ENCODE measurements around the gene HSPA4. TPM values are rescaled to one million over a fixed set of nuclear protein-coding genes. Genes with fewer than 3 reads are reported as not detected.
A peak's percentile ranks its signal among the peaks of the same experiment; 100 is the strongest.

Gene HSPA4
- total and polyA plus RNA-seq, 2 of the 13 experiments (the other 11 are each of a cell fraction or from before 2014, with no cell fraction given), result 36.6 to 231 TPM

GRCh38 chr5:133049726-133050048, 2.1 kb upstream of the HSPA4 start (continued):
- TF ChIP-seq ZNF609 (CRISPR knock-in tag; IDR thresholded peaks at IDR 0.05; ENCODE audit: borderline replicate concordance), result peak; percentile 88
- TF ChIP-seq ARID3A (IDR thresholded peaks at IDR 0.05; ENCODE audit: low read depth, low read length), result peak; percentile 96
- no peak for TF ChIP-seq ZNF256 (CRISPR knock-in tag; conservative IDR thresholded peaks at IDR 0.05)
- TF ChIP-seq MYPOP (CRISPR knock-in tag; IDR thresholded peaks at IDR 0.05), result no peak
- TF ChIP-seq RFX3 (CRISPR knock-in tag; IDR thresholded peaks at IDR 0.05), result no peak
- peak; percentile 88 for TF ChIP-seq ZNF335 (CRISPR knock-in tag; IDR thresholded peaks at IDR 0.05)
- peak; percentile 91 for TF ChIP-seq NCOA2 (CRISPR knock-in tag; IDR thresholded peaks at IDR 0.05)
- peak; percentile 82 for TF ChIP-seq CREM (IDR thresholded peaks at IDR 0.05)
- no peak for TF ChIP-seq CREM (CRISPR knock-in tag; IDR thresholded peaks at IDR 0.05)
- no peak for TF ChIP-seq ZNF784 (CRISPR knock-in tag; IDR thresholded peaks at IDR 0.05; ENCODE audit: borderline replicate concordance)
- no peak; the same call in 1 of the 2 replicates for TF ChIP-seq NKX3-1 (CRISPR knock-in tag; IDR thresholded peaks at IDR 0.05)
- no peak for TF ChIP-seq ZNF124 (CRISPR knock-in tag; IDR thresholded peaks at IDR 0.05)
- no peak for TF ChIP-seq NFKBIZ (CRISPR knock-in tag; IDR thresholded peaks at IDR 0.05)
- peak; percentile 78 for TF ChIP-seq RCOR2 (CRISPR knock-in tag; IDR thresholded peaks at IDR 0.05)
- no peak for TF ChIP-seq ZNF10 (CRISPR knock-in tag; IDR thresholded peaks at IDR 0.05; ENCODE audit: borderline replicate concordance, low read depth)
- peak; percentile 62; the same call in 1 of the 2 replicates for TF ChIP-seq ZMYM4 (CRISPR knock-in tag; IDR thresholded peaks at IDR 0.05)
- TF ChIP-seq HES4 (CRISPR knock-in tag; IDR thresholded peaks at IDR 0.05; ENCODE audit: borderline replicate concordance), result no peak
- no peak for TF ChIP-seq POLR2AphosphoS2 (IDR thresholded peaks at IDR 0.05; ENCODE audit: low read depth, low read length)
- no peak for TF ChIP-seq SP140L (CRISPR knock-in tag; IDR thresholded peaks at IDR 0.05; ENCODE audit: borderline replicate concordance)
- peak; percentile 49; the same call in 1 of the 2 replicates for TF ChIP-seq SP5 (CRISPR knock-in tag; IDR thresholded peaks at IDR 0.05; ENCODE audit: borderline replicate concordance, low read depth)
- TF ChIP-seq HBP1 (CRISPR knock-in tag; IDR thresholded peaks at IDR 0.05; ENCODE audit: low read depth), result no peak
- no peak for TF ChIP-seq MBNL3 (CRISPR knock-in tag; conservative IDR thresholded peaks at IDR 0.05)
- peak; percentile 20; the same call in 1 of the 2 replicates for TF ChIP-seq TBX3 (IDR thresholded peaks at IDR 0.05; ENCODE audit: borderline replicate concordance)
